Duodenal mucosa (tissue), 2 donors: ENCODE data around the gene ELMO1.

Experiments used
- H3K27ac ChIP-seq: one replicate; pipeline ENCODE4 v1.7.0; 2013; ENCODE audit warnings: low read depth, low read length
- H3K27me3 ChIP-seq, 2 donors: one replicate each; pipeline ENCODE4 v1.7.0; 2013; ENCODE audit warnings: low read length in 2 of 2, control low read depth in 1 of 2; ENCODE audit not compliant: insufficient read depth in 2 of 2, control insufficient read depth in 1 of 2
- H3K36me3 ChIP-seq, 2 donors: one replicate each; pipeline ENCODE4 v1.7.0; 2013; ENCODE audit warnings: low read length in 2 of 2, control low read depth in 1 of 2; ENCODE audit not compliant: insufficient read depth in 2 of 2, control insufficient read depth in 1 of 2
- H3K4me1 ChIP-seq, 2 donors: one replicate each; pipeline ENCODE4 v1.7.0; 2013; ENCODE audit warnings: low read length in 2 of 2, control low read depth in 1 of 2; ENCODE audit not compliant: insufficient read depth in 2 of 2, control insufficient read depth in 1 of 2
- H3K4me3 ChIP-seq, 2 donors: one replicate each; pipeline ENCODE4 v1.7.0; 2013; ENCODE audit warnings: low read length in 2 of 2, low read depth in 1 of 2
- H3K9ac ChIP-seq, 2 donors: one replicate each; pipeline ENCODE4 v1.7.0; 2013; ENCODE audit warnings: low read length in 2 of 2, low read depth in 1 of 2
- H3K9me3 ChIP-seq, 2 donors: one replicate each; pipeline ENCODE4 v1.7.0; 2013; ENCODE audit warnings: low read length in 2 of 2, control low read depth in 1 of 2; ENCODE audit not compliant: control insufficient read depth in 1 of 2

Gene ELMO1

DNA sequence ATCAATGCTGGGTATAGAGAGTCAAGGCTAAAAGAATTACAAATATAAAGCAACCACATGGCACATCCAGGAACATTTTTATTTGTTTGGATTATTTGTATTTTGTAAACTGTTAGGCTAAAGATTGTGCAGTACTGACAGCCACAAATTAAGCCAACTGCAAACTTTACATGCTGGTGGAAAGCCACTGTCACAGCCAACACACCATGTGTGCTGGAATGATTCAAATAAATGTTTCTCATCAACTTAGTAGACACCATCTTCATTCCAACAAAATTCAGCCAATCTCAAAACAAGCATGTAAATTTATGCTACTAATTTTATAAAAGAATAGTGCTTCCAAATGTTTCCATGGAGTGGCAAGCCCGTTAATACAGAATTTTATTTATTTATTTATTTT, 211.8 kb downstream of the ELMO1 start:
- no peaks in the 10 kb centered on the region for H3K4me1 ChIP-seq
- H3K27ac ChIP-seq, result no peak overlapping the region
- H3K9me3 ChIP-seq, result no peaks in the 10 kb centered on the region
- H3K27me3 ChIP-seq, result no peaks in the 10 kb centered on the region
- no peak overlapping the region for H3K4me3 ChIP-seq
- no peaks in the 10 kb centered on the region for H3K36me3 ChIP-seq
- no peak overlapping the region for H3K9ac ChIP-seq

DNA sequence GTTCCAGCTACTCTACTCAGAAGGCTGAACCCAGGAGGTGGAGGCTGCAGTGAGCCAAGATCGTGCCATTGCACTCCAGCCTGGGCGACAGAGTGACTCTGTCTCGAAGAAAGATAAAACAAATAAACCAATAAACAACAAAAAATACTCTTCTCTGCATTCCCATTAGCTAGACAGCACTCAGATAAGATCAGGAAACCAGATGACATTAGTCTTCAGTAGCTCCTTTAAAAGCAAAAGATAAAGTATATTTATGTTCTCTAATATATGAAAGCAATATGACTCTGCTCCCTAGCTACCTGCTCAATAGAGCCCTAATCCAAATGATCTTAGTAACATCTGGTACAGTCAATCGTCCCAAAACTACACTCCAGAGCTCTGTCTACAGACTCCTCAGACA, 212.9 kb downstream of the ELMO1 start:
- H3K27ac ChIP-seq, result no peak overlapping the region
- H3K27me3 ChIP-seq, result no peaks in the 10 kb centered on the region
- no peaks in the 10 kb centered on the region for H3K9me3 ChIP-seq
- no peak overlapping the region for H3K4me3 ChIP-seq
- no peaks in the 10 kb centered on the region for H3K4me1 ChIP-seq
- no peaks in the 10 kb centered on the region for H3K36me3 ChIP-seq
- H3K9ac ChIP-seq, result no peak overlapping the region

DNA sequence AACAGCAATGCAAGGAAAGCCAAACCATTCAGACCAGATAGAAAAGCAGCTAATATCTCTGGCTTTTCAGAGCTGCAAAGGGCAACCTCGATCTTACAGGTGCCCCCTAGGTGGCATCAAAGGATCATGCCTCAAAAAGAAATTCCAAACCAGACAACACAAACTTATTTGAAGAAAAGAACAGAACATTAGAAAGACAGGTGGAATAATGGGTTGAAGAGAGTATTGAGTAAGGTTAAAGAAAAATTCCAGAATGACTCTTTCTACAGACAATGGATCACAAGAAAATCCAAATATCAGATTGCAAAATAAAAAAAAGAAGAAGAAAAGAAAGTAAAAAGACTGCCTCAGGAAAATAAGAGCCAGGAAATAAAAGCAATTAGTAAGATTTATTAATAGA, 213.7 kb downstream of the ELMO1 start:
- Histone ChIP-seq H3K4me3 (no peak overlapping the region), H3K36me3 (no peaks in the 10 kb centered on the region), H3K27me3 (no peaks in the 10 kb centered on the region), H3K9ac (no peak overlapping the region), H3K4me1 (no peaks in the 10 kb centered on the region), H3K9me3 (no peaks in the 10 kb centered on the region), H3K27ac (no peak overlapping the region)

GRCh38 chr7:37234334-37234733, 214.3 kb downstream of the ELMO1 start:
- H3K27ac ChIP-seq, result no peak overlapping the region
- H3K9me3 ChIP-seq, result no peaks in the 10 kb centered on the region
- H3K9ac ChIP-seq, result no peak overlapping the region
- H3K27me3 ChIP-seq, result no peaks in the 10 kb centered on the region
- no peaks in the 10 kb centered on the region for H3K36me3 ChIP-seq
- H3K4me1 ChIP-seq, result no peaks in the 10 kb centered on the region
- no peak overlapping the region for H3K4me3 ChIP-seq

DNA sequence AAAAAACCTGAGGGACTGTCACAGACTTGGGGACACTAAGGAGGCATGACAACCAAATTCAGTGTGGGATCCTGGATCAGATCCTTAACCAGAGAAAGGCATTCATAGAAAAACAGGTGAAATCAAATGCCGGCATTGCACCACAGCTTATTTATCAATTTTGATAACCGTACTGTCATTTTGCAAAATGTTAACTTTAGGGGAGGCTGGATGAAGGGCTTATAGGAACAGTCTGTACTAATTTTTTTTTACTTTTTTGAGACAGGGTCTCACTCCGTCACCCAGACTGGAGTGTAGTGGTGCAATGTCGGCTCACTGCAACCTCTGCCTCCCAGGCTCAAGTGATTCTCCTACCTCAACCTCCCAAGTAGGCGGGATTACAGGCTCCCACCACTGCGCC, 217.1 kb downstream of the ELMO1 start:
- Histone ChIP-seq H3K4me1 (no peaks in the 10 kb centered on the region), H3K27ac (no peak overlapping the region), H3K27me3 (no peaks in the 10 kb centered on the region), H3K9ac (no peak overlapping the region), H3K4me3 (no peak overlapping the region), H3K9me3 (no peaks in the 10 kb centered on the region), H3K36me3 (no peaks in the 10 kb centered on the region)

DNA sequence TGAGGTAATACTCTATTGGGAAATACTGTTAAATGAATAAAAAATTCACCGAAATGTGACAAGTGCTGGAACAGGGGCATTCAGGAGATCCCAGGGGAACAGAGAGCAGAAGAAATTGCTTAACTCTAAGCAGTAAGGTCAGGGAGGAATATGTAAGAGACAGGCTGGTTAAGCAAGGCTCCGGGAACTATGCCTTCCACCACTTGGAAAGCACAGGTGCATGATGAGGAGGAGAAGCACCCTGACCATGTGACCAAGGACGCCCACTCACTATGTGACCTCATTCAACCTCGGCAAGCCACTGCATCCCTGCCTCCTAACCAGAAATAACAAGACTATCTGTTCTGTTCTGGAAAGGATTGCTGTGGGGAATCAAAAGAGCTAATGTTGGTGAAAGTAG, 218.4 kb downstream of the ELMO1 start:
- no peak overlapping the region for H3K27ac ChIP-seq
- H3K27me3 ChIP-seq, result no peaks in the 10 kb centered on the region
- no peaks in the 10 kb centered on the region for H3K4me1 ChIP-seq
- H3K36me3 ChIP-seq, result no peaks in the 10 kb centered on the region
- no peak overlapping the region for H3K4me3 ChIP-seq
- no peaks in the 10 kb centered on the region for H3K9me3 ChIP-seq
- no peak overlapping the region for H3K9ac ChIP-seq

- H3K4me3 ChIP-seq, result no peak overlapping the region
- no peak overlapping the region for H3K9ac ChIP-seq
- H3K36me3 ChIP-seq, result peaks cover 0 to 2% of the 10 kb centered on the region in 2 donors
- no peaks in the 10 kb centered on the region for H3K4me1 ChIP-seq
- H3K9me3 ChIP-seq, result no peaks in the 10 kb centered on the region
- H3K27ac ChIP-seq, result no peak overlapping the region
- no peaks in the 10 kb centered on the region for H3K27me3 ChIP-seq
These were observed 219.3 kb downstream of the ELMO1 start for GRCh38 chr7:37229381-37229780.

GRCh38 chr7:37225285-37225969, 223.2 kb downstream of the ELMO1 start:
- no peaks in the 10 kb centered on the region for H3K27me3 ChIP-seq
- H3K9ac ChIP-seq, result no peak overlapping the region
- no peaks in the 10 kb centered on the region for H3K4me1 ChIP-seq
- H3K36me3 ChIP-seq, result peaks cover 6 to 9% of the 10 kb centered on the region in 2 donors
- no peak overlapping the region for H3K4me3 ChIP-seq
- no peak overlapping the region for H3K27ac ChIP-seq
- no peaks in the 10 kb centered on the region for H3K9me3 ChIP-seq

DNA sequence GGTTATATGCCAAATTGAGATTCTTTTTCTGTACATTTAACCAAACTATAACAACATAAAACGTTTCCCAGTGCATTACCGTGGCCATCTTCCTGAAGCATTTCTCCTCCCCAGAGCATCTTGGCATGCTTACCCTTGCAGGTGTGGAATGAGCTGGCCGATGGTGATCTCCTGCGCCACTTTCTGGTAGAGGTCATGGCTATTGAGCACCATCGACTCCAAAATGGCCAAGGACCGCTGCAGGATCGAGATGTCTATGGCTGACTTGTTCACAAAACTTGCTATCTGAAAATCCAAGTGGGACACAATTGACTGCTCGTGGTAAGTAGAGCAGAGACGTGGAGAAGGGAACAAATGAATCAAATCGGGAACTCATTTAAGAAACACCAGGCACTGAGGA, 223.9 kb downstream of the ELMO1 start:
- Histone ChIP-seq H3K4me3 (no peak overlapping the region), H3K9me3 (no peaks in the 10 kb centered on the region), H3K9ac (no peak overlapping the region), H3K27ac (no peak overlapping the region), H3K4me1 (no peaks in the 10 kb centered on the region), H3K27me3 (no peaks in the 10 kb centered on the region), H3K36me3 (peaks cover 6 to 9% of the 10 kb centered on the region in 2 donors)

GRCh38 chr7:37220664-37221063, 228.0 kb downstream of the ELMO1 start:
- Histone ChIP-seq H3K4me1 (peaks cover 0 to 5% of the 10 kb centered on the region in 2 donors), H3K4me3 (no peak overlapping the region), H3K27ac (no peak overlapping the region), H3K36me3 (peaks cover 6 to 9% of the 10 kb centered on the region in 2 donors), H3K9ac (no peak overlapping the region), H3K9me3 (no peaks in the 10 kb centered on the region), H3K27me3 (no peaks in the 10 kb centered on the region)

GRCh38 chr7:37218956-37219355, 229.7 kb downstream of the ELMO1 start:
- H3K27ac ChIP-seq, result no peak overlapping the region
- H3K36me3 ChIP-seq, result peaks cover 6% of the 10 kb centered on the region in 2 donors
- H3K4me1 ChIP-seq, result peaks cover 0 to 5% of the 10 kb centered on the region in 2 donors
- no peak overlapping the region for H3K9ac ChIP-seq
- H3K27me3 ChIP-seq, result no peaks in the 10 kb centered on the region
- no peak overlapping the region for H3K4me3 ChIP-seq
- no peaks in the 10 kb centered on the region for H3K9me3 ChIP-seq
